ENCODE data around the gene ERC2. TPM values are rescaled to one million over a fixed set of nuclear protein-coding genes. Genes with fewer than 3 reads are reported as not detected.

The ERC2 gene
- total RNA-seq, 1 experiment from 2014 or later, result 0.77 TPM

DNA sequence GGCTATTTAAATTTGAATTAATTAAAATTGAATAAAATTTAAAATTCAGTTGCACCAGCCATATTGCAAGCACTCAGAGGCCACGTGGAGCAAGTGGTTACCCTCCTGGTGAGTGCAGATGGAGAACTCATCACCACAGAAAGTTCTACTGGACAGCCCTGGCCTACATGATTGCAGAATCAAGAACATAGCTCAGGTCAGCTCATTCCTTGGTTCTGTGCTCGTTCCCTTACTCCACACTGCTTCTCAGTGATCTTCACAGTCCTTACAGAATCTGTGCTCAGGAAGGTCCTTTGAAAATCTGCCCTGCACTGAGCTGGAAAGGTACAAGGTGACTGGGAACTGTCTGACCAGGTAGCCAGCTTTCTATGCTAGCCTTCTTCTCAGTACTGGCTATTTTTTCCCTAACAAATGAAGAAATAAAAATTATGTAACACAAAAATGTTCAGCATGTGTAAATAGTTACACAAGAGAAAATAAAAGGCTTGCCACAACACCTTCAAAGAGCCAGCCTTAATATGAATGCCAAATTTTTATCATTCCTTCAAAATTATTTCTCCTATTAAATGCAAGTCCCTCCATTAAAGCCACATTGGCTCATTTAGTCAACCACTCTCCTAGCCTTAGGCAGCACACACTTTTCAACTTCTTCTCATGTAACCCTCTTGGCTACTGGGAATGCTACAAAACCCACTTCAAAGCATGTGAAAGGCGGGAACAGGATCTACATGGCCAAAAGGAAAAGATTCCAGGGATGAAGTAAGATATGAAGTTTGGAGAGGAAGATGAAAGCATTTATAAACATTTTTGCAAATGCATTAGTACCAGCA is 654.8 kb downstream of the ERC2 start:
- TF ChIP-seq EZH2 (IDR thresholded peaks at IDR 0.05; ENCODE audit: low read length, unreplicated experiment) (no peak), EZH2phosphoT487 (IDR thresholded peaks at IDR 0.05; ENCODE audit: borderline replicate concordance, low read length) (no peak)
- TF ChIP-seq, protein P1, sequence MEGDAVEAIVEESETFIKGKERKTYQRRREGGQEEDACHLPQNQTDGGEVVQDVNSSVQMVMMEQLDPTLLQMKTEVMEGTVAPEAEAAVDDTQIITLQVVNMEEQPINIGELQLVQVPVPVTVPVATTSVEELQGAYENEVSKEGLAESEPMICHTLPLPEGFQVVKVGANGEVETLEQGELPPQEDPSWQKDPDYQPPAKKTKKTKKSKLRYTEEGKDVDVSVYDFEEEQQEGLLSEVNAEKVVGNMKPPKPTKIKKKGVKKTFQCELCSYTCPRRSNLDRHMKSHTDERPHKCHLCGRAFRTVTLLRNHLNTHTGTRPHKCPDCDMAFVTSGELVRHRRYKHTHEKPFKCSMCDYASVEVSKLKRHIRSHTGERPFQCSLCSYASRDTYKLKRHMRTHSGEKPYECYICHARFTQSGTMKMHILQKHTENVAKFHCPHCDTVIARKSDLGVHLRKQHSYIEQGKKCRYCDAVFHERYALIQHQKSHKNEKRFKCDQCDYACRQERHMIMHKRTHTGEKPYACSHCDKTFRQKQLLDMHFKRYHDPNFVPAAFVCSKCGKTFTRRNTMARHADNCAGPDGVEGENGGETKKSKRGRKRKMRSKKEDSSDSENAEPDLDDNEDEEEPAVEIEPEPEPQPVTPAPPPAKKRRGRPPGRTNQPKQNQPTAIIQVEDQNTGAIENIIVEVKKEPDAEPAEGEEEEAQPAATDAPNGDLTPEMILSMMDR (conservative IDR thresholded peaks at IDR 0.05; ENCODE audit: low read depth, low read length), result no peak
- no peak for ATAC-seq
- BruUV-seq (replicated peaks), result no TSS peak
- Histone ChIP-seq H3K36me3 (ENCODE audit: low read depth, low read length) (no peaks in the 10 kb centered on the region), H3K79me2 (ENCODE audit: low read length) (no peaks in the 10 kb centered on the region), H4K20me1 (ENCODE audit: low read length) (no peaks in the 10 kb centered on the region), H3K4me3 (ENCODE audit: low read length) (no peak overlapping the region), H3K4me2 (ENCODE audit: low read length) (no peak overlapping the region), H3K27me3 (ENCODE audit: low read length) (no peaks in the 10 kb centered on the region), H3K9ac (ENCODE audit: low read length) (no peak overlapping the region), H3K9me3 (ENCODE audit: low read length) (no peaks in the 10 kb centered on the region), H3F3A (ENCODE audit: low read length, unreplicated experiment) (no peaks in the 10 kb centered on the region), H3K9me2 (replicated peaks; ENCODE audit: low read length) (no peaks in the 10 kb centered on the region), H2AFZ (ENCODE audit: low read length) (no peak overlapping the region), H3K4me1 (ENCODE audit: insufficient read depth, low read length) (no peaks in the 10 kb centered on the region), H3K27ac (ENCODE audit: low read length) (no peak overlapping the region)
- POLR2A ChIA-PET (ENCODE audit: unreplicated experiment), result no interaction called here
- intact Hi-C loops (cut with micrococcal nuclease), result no loop called here
- CTCF ChIA-PET, result no interaction called here
- DNase-seq, result no peak

DNA sequence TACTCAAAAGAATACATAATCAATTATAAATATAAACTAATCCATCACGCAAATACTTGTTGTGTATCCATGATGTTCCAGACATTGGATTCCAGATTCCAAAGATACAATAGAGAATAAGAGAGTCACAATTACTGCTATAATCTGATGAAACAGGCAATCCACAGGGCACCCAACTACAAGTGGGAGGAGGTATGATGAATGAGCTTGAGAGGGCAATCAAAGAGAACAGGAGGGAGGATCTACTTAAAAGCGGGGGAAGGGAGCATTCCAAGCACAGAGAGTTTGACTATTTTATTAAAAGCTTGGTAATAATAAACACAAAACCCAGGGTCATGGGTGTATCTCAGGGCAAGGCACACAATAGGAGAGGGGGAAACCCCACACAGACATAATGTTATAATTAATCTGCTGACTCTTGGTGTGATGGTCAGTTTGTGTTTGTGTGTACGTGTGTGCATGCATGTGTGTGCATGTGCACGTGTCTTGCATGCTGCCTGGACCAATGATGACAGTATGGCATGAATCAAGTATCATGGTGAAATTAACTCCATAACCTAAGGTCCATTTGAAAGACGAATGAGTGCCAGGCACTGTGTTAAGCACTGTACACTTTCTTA is 655.8 kb downstream of the ERC2 start:
- H3K4me1 ChIP-seq (ENCODE audit: insufficient read depth, low read length), result no peaks in the 10 kb centered on the region
- no TSS peak for BruUV-seq (replicated peaks)
- CTCF ChIA-PET, result no interaction called here

More for the DNA sequence above, 655.8 kb downstream of the ERC2 start:
- no peak overlapping the region for H3K4me2 ChIP-seq (ENCODE audit: low read length)
- H3F3A ChIP-seq (ENCODE audit: low read length, unreplicated experiment), result no peaks in the 10 kb centered on the region
- DNase-seq (no peak), ATAC-seq (no peak)
- H3K4me3 ChIP-seq (ENCODE audit: low read length), result no peak overlapping the region
- no peaks in the 10 kb centered on the region for H4K20me1 ChIP-seq (ENCODE audit: low read length)
- no peaks in the 10 kb centered on the region for H3K27me3 ChIP-seq (ENCODE audit: low read length)
- TF ChIP-seq EZH2 (IDR thresholded peaks at IDR 0.05; ENCODE audit: low read length, unreplicated experiment) (no peak), EZH2phosphoT487 (IDR thresholded peaks at IDR 0.05; ENCODE audit: borderline replicate concordance, low read length) (no peak)
- TF ChIP-seq, protein P1 (conservative IDR thresholded peaks at IDR 0.05; ENCODE audit: low read depth, low read length), result no peak
- H3K36me3 ChIP-seq (ENCODE audit: low read depth, low read length), result no peaks in the 10 kb centered on the region
- no peak overlapping the region for H3K27ac ChIP-seq (ENCODE audit: low read length)
- POLR2A ChIA-PET (ENCODE audit: unreplicated experiment), result no interaction called here
- no peaks in the 10 kb centered on the region for H3K79me2 ChIP-seq (ENCODE audit: low read length)
- intact Hi-C loops (cut with micrococcal nuclease), result no loop called here
- no peak overlapping the region for H3K9ac ChIP-seq (ENCODE audit: low read length)
- H3K9me3 ChIP-seq (ENCODE audit: low read length), result no peaks in the 10 kb centered on the region
- H3K9me2 ChIP-seq (replicated peaks; ENCODE audit: low read length), result no peaks in the 10 kb centered on the region
- no peak overlapping the region for H2AFZ ChIP-seq (ENCODE audit: low read length)

All from PC-3 (cell line).